CD4-positive, alpha-beta memory T cell (primary cell): ENCODE data around the gene CLPTM1L. TPM values are rescaled to one million over a fixed set of nuclear protein-coding genes. Genes with fewer than 3 reads are reported as not detected.

Experiments used
- CTCF ChIA-PET: fragments of 350-600 bp; sonication (Branson Sonifier 250); formaldehyde crosslinking; loops from one replicate; lab custom pipeline; 2021; ENCODE audit warnings: inconsistent platforms; ENCODE audit not compliant: partially characterized antibody; lab: Charles Lee
- POLR2A ChIA-PET: fragments of 350-600 bp; sonication (Branson Sonifier 250); formaldehyde crosslinking; loops from one replicate; lab custom pipeline; 2021; ENCODE audit not compliant: partially characterized antibody; lab: Charles Lee
- DNase-seq, 5 donors: peaks; one replicate each; pipeline versions ENCODE4 v3.0.0 to v3.0.0-alpha.2; 2020 to 2022; ENCODE audit warnings: mixed read lengths in 1 of 5
- H3K27ac ChIP-seq: one replicate; pipeline ENCODE4 v1.7.0; 2013; ENCODE audit warnings: low read depth, low read length
- H3K27me3 ChIP-seq: 2 replicates; pipeline ENCODE4 v1.7.0; 2013; ENCODE audit warnings: mild to moderate bottlenecking, low read length, moderate library complexity; ENCODE audit not compliant: insufficient read depth
- H3K36me3 ChIP-seq: 2 replicates; pipeline ENCODE4 v1.7.0; 2013; ENCODE audit warnings: mild to moderate bottlenecking, low read length, moderate library complexity; ENCODE audit not compliant: insufficient read depth
- H3K4me1 ChIP-seq: 2 replicates; pipeline ENCODE4 v1.7.0; 2013; ENCODE audit warnings: mild to moderate bottlenecking, low read length, moderate library complexity; ENCODE audit not compliant: insufficient read depth
- H3K4me3 ChIP-seq, 2 donors: one replicate each; pipeline ENCODE4 v1.7.0; 2013; ENCODE audit warnings: low read length in 2 of 2, mild to moderate bottlenecking in 1 of 2
- H3K9me3 ChIP-seq, 2 donors: one replicate each; pipeline ENCODE4 v1.7.0; 2013; ENCODE audit warnings: low read length in 2 of 2, control low read depth in 1 of 2; ENCODE audit not compliant: control insufficient read depth in 1 of 2
- H3K27ac Mint-ChIP-seq, 7 donors: one replicate each; pipeline ENCODE4 v1.8.0; 2020 to 2021; ENCODE audit warnings: mixed read lengths in 7 of 7, mild to moderate bottlenecking in 6 of 7, inconsistent platforms in 3 of 7, moderate library complexity in 3 of 7
- H3K27me3 Mint-ChIP-seq, 2 donors: one replicate each; pipeline ENCODE4 v1.8.0; 2020 to 2021; ENCODE audit warnings: mixed read lengths in 2 of 2
- H3K36me3 Mint-ChIP-seq, 2 donors: one replicate each; pipeline ENCODE4 v1.8.0; 2020 to 2021; ENCODE audit warnings: mixed read lengths in 2 of 2, inconsistent platforms in 1 of 2, mild to moderate bottlenecking in 1 of 2
- H3K4me1 Mint-ChIP-seq, 4 donors: one replicate each; pipeline ENCODE4 v1.8.0; 2020 to 2021; ENCODE audit warnings: mixed read lengths in 4 of 4, mild to moderate bottlenecking in 1 of 4
- H3K4me3 Mint-ChIP-seq, 8 donors: one replicate each; pipeline ENCODE4 v1.8.0; 2020 to 2021; ENCODE audit warnings: mixed read lengths in 8 of 8, mild to moderate bottlenecking in 7 of 8, moderate library complexity in 6 of 8, inconsistent platforms in 3 of 8
- H3K9me3 Mint-ChIP-seq, 8 donors: one replicate each; pipeline ENCODE4 v1.8.0; 2020 to 2021; ENCODE audit warnings: mixed read lengths in 8 of 8, mild to moderate bottlenecking in 5 of 8, inconsistent platforms in 3 of 8, moderate library complexity in 1 of 8
- intact Hi-C: fragments of 100-400 bp; cut with micrococcal nuclease; formaldehyde crosslinking; loops from one replicate; pipeline ENCODE4 v1.15.1; 2023
- polyA plus RNA-seq, 2 donors: library from polyadenylated mRNA; unstranded; fragments of 300-500 nt; fragmentation: Illumina TruSeq; gene quantifications; one replicate each; pipeline ENCODE4 v1.2.3, GENCODE V29; 2021
- total RNA-seq, 2 experiments: library from RNA; stranded (reverse); gene quantifications; one replicate each; pipeline ENCODE4 v1.2.3, GENCODE V29; 2021

CLPTM1L gene
- total and polyA plus RNA-seq, 4 experiments from 2014 or later, result 34.1 to 87.4 (median 72.6) TPM

GRCh38 chr5:1302258-1302657 lies 42.6 kb downstream of the CLPTM1L start:
- ChIA-PET CTCF (interaction anchor here (1.5 kb wide), 1 partner anchor 11 kb away, joined by 4 read pairs; no protein-coding TSS in a partner anchor), POLR2A (interaction anchor here (1.1 to 2.1 kb wide), 3 partner anchors 8 to 13 kb away, joined by 3 to 8 read pairs (median 8); no protein-coding TSS in a partner anchor)
- no peak overlapping the region for H3K27ac Mint-ChIP-seq
- no peak overlapping the region for H3K27ac ChIP-seq
- no peaks in the 10 kb centered on the region for H3K36me3 ChIP-seq
- DNase-seq, result no peak
- H3K9me3 ChIP-seq, result no peaks in the 10 kb centered on the region
- no peak overlapping the region for H3K4me3 Mint-ChIP-seq
- H3K27me3 Mint-ChIP-seq, result no peaks in the 10 kb centered on the region
- intact Hi-C loops, result no loop called here
- H3K4me3 ChIP-seq, result no peak overlapping the region
- no peaks in the 10 kb centered on the region for H3K27me3 ChIP-seq
- H3K4me1 ChIP-seq, result no peaks in the 10 kb centered on the region
- H3K36me3 Mint-ChIP-seq, result no peaks in the 10 kb centered on the region
- peaks cover 0 to 2% (median 0%) of the 10 kb centered on the region in 8 donors for H3K9me3 Mint-ChIP-seq
- peaks cover 0 to 6% (median under 1%) of the 10 kb centered on the region in 4 donors for H3K4me1 Mint-ChIP-seq

- CTCF ChIA-PET, result interaction anchor here (0.9 to 1.0 kb wide), 2 partner anchors 11 to 15 kb away, joined by 3 read pairs; no protein-coding TSS in a partner anchor
- no peaks in the 10 kb centered on the region for H3K27me3 ChIP-seq
- H3K27ac ChIP-seq, result no peak overlapping the region
- Mint-ChIP-seq H3K9me3 (peaks cover 0 to 2% (median 0%) of the 10 kb centered on the region in 8 donors), H3K36me3 (no peaks in the 10 kb centered on the region), H3K4me3 (no peak overlapping the region), H3K4me1 (peaks cover 0 to 6% (median 3%) of the 10 kb centered on the region in 4 donors), H3K27ac (no peak overlapping the region), H3K27me3 (no peaks in the 10 kb centered on the region)
- H3K9me3 ChIP-seq, result no peaks in the 10 kb centered on the region
- no peaks in the 10 kb centered on the region for H3K4me1 ChIP-seq
- POLR2A ChIA-PET, result interaction anchor here (0.6 to 1.6 kb wide), 2 partner anchors 12 to 18 kb away, joined by 3 to 7 read pairs; no protein-coding TSS in a partner anchor
- no peak for DNase-seq
- no peaks in the 10 kb centered on the region for H3K36me3 ChIP-seq
- intact Hi-C loops, result no loop called here
- no peak overlapping the region for H3K4me3 ChIP-seq
These were observed 44.3 kb downstream of the CLPTM1L start for GRCh38 chr5:1300581-1301083.

GRCh38 chr5:1299961-1300360 lies 44.9 kb downstream of the CLPTM1L start:
- Histone ChIP-seq H3K36me3 (no peaks in the 10 kb centered on the region), H3K27ac (no peak overlapping the region), H3K4me3 (no peak overlapping the region), H3K4me1 (no peaks in the 10 kb centered on the region), H3K9me3 (no peaks in the 10 kb centered on the region), H3K27me3 (no peaks in the 10 kb centered on the region)
- Mint-ChIP-seq H3K9me3 (peaks cover 0 to 2% (median 0%) of the 10 kb centered on the region in 8 donors), H3K27me3 (no peaks in the 10 kb centered on the region), H3K4me3 (no peak overlapping the region), H3K36me3 (no peaks in the 10 kb centered on the region), H3K27ac (peak overlapping the region in 1 of 7 donors; percentile 38), H3K4me1 (peaks cover 0 to 6% (median 3%) of the 10 kb centered on the region in 4 donors)
- CTCF ChIA-PET, result interaction anchor here (0.9 kb wide), 1 partner anchor 16 kb away, joined by 3 read pairs; no protein-coding TSS in a partner anchor
- intact Hi-C loops, result no loop called here
- POLR2A ChIA-PET, result interaction anchor here (1.6 kb wide), 1 partner anchor 13 kb away, joined by 7 read pairs; no protein-coding TSS in a partner anchor
- DNase-seq, result no peak

- H3K36me3 Mint-ChIP-seq, result no peaks in the 10 kb centered on the region
- Histone ChIP-seq H3K27ac (no peak overlapping the region), H3K4me3 (no peak overlapping the region), H3K36me3 (no peaks in the 10 kb centered on the region), H3K4me1 (peaks cover 1% of the 10 kb centered on the region), H3K9me3 (no peaks in the 10 kb centered on the region), H3K27me3 (no peaks in the 10 kb centered on the region)
- intact Hi-C loops, result no loop called here
- ChIA-PET CTCF (no interaction called here), POLR2A (no interaction called here)
- H3K27ac Mint-ChIP-seq, result peak overlapping the region in 1 of 7 donors; percentile 38
- H3K27me3 Mint-ChIP-seq, result no peaks in the 10 kb centered on the region
- peaks cover 0 to 6% (median 3%) of the 10 kb centered on the region in 4 donors for H3K4me1 Mint-ChIP-seq
- peak in 1 of 5 donors; percentile 35 for DNase-seq
- peaks cover 0 to 2% (median 0%) of the 10 kb centered on the region in 8 donors for H3K9me3 Mint-ChIP-seq
- H3K4me3 Mint-ChIP-seq, result no peak overlapping the region
These were observed 45.4 kb downstream of the CLPTM1L start for GRCh38 chr5:1299511-1299850.

- Histone ChIP-seq H3K27ac (no peak overlapping the region), H3K4me3 (no peak overlapping the region), H3K27me3 (no peaks in the 10 kb centered on the region), H3K4me1 (peaks cover 7% of the 10 kb centered on the region), H3K36me3 (no peaks in the 10 kb centered on the region), H3K9me3 (no peaks in the 10 kb centered on the region)
- H3K9me3 Mint-ChIP-seq, result peaks cover 0 to 2% (median 0%) of the 10 kb centered on the region in 8 donors
- peaks cover 0 to 6% (median 3%) of the 10 kb centered on the region in 4 donors for H3K4me1 Mint-ChIP-seq
- no peaks in the 10 kb centered on the region for H3K27me3 Mint-ChIP-seq
- no peak for DNase-seq
- H3K4me3 Mint-ChIP-seq, result no peak overlapping the region
- intact Hi-C loops, result no loop called here
- H3K27ac Mint-ChIP-seq, result peak overlapping the region in 1 of 7 donors; percentile 3
- H3K36me3 Mint-ChIP-seq, result no peaks in the 10 kb centered on the region
- CTCF ChIA-PET, result no interaction called here
- POLR2A ChIA-PET, result no interaction called here
These were observed 46.0 kb downstream of the CLPTM1L start for GRCh38 chr5:1298723-1299510.

GRCh38 chr5:1298067-1298551 lies 46.8 kb downstream of the CLPTM1L start:
- intact Hi-C loops, result no loop called here
- POLR2A ChIA-PET, result no interaction called here
- H3K4me1 ChIP-seq, result peaks cover 11% of the 10 kb centered on the region

GRCh38 chr5:1297243-1297642 lies 47.7 kb downstream of the CLPTM1L start:
- H3K9me3 Mint-ChIP-seq, result peaks cover 0 to 1% (median 0%) of the 10 kb centered on the region in 8 donors
- no peak overlapping the region for H3K4me3 ChIP-seq
- no peak for DNase-seq
- no peak overlapping the region for H3K27ac ChIP-seq
- no peak overlapping the region for H3K4me3 Mint-ChIP-seq
- intact Hi-C loops, result no loop called here
- CTCF ChIA-PET, result no interaction called here
- H3K4me1 Mint-ChIP-seq, result peaks cover 0 to 6% (median 0%) of the 10 kb centered on the region in 4 donors
- no peaks in the 10 kb centered on the region for H3K9me3 ChIP-seq
- no peaks in the 10 kb centered on the region for H3K27me3 ChIP-seq
- POLR2A ChIA-PET, result interaction anchor here (1.6 to 4.5 kb wide), 2 partner anchors 16 to 19 kb away, joined by 12 to 29 read pairs; no protein-coding TSS in a partner anchor
- H3K36me3 Mint-ChIP-seq, result no peaks in the 10 kb centered on the region
- no peaks in the 10 kb centered on the region for H3K36me3 ChIP-seq
- no peaks in the 10 kb centered on the region for H3K27me3 Mint-ChIP-seq
- peak overlapping the region in 1 of 7 donors; percentile 3 for H3K27ac Mint-ChIP-seq
- peaks cover 11% of the 10 kb centered on the region for H3K4me1 ChIP-seq

More at GRCh38 chr5:1298067-1298551, 46.8 kb downstream of the CLPTM1L start:
- no peak overlapping the region for H3K4me3 ChIP-seq
- Mint-ChIP-seq H3K27me3 (no peaks in the 10 kb centered on the region), H3K36me3 (no peaks in the 10 kb centered on the region), H3K27ac (no peak overlapping the region), H3K4me1 (peaks cover 0 to 6% (median 2%) of the 10 kb centered on the region in 4 donors), H3K4me3 (no peak overlapping the region), H3K9me3 (peaks cover 0 to 2% (median 0%) of the 10 kb centered on the region in 8 donors)
- no peaks in the 10 kb centered on the region for H3K9me3 ChIP-seq
- CTCF ChIA-PET, result no interaction called here
- no peaks in the 10 kb centered on the region for H3K27me3 ChIP-seq
- H3K36me3 ChIP-seq, result no peaks in the 10 kb centered on the region
- DNase-seq, result no peak
- H3K27ac ChIP-seq, result no peak overlapping the region
